Fibroblast of lung (primary cell): ENCODE data around the gene ATP2B2. TPM values are rescaled to one million over a fixed set of nuclear protein-coding genes. Genes with fewer than 3 reads are reported as not detected.

ENCODE experiments used
- DNase-seq, 2 donors: peaks; one replicate each; pipeline versions ENCODE4 v3.0.0 to v3.0.0-alpha.2; 2010; ENCODE audit warnings: low read depth in 2 of 2
- H2AFZ ChIP-seq: 2 replicates; pipeline ENCODE4 v1.5.1; 2012; ENCODE audit warnings: low read length, control low read depth, inconsistent platforms
- H3K27ac ChIP-seq: 2 replicates; pipeline ENCODE4 v1.5.1; 2011; ENCODE audit warnings: low read length, control low read depth; ENCODE audit not compliant: insufficient read depth
- H3K27me3 ChIP-seq: 2 replicates; pipeline ENCODE4 v1.5.1; 2011; ENCODE audit warnings: mild to moderate bottlenecking, low read length; ENCODE audit not compliant: control insufficient read depth, insufficient read depth
- H3K36me3 ChIP-seq: 2 replicates; pipeline ENCODE4 v1.5.1; 2011; ENCODE audit warnings: low read length; ENCODE audit not compliant: control insufficient read depth, insufficient read depth
- H3K4me1 ChIP-seq: 2 replicates; pipeline ENCODE4 v1.5.1; 2011; ENCODE audit warnings: low read length; ENCODE audit not compliant: control insufficient read depth, insufficient read depth; ENCODE audit errors: extremely low read depth
- H3K4me2 ChIP-seq: 2 replicates; pipeline ENCODE4 v1.5.1; 2011; ENCODE audit warnings: low read length, control low read depth; ENCODE audit not compliant: insufficient read depth; ENCODE audit errors: extremely low read depth
- H3K4me3 ChIP-seq, 4 experiments: fragments of 200-600 bp in 1 of 4; sonication (generic) in 1 of 4; replicated peaks in 1 of 4; 2 replicates each; pipeline ENCODE4 v1.5.1; 2011 to 2016; ENCODE audit warnings: low read length in 4 of 4, low read depth in 3 of 4, mild to moderate bottlenecking in 3 of 4, control low read depth in 2 of 4, inconsistent platforms in 1 of 4, mixed read lengths in 1 of 4; ENCODE audit not compliant: insufficient read depth in 1 of 4; ENCODE audit errors: control extremely low read depth in 1 of 4
- H3K79me2 ChIP-seq: 2 replicates; pipeline ENCODE4 v1.5.1; 2012; ENCODE audit warnings: mild to moderate bottlenecking, low read length, inconsistent platforms; ENCODE audit not compliant: control insufficient read depth, insufficient read depth
- H3K9ac ChIP-seq: 2 replicates; pipeline ENCODE4 v1.5.1; 2011; ENCODE audit warnings: mild to moderate bottlenecking, low read length, control low read depth; ENCODE audit not compliant: insufficient read depth
- H3K9me3 ChIP-seq: 2 replicates; pipeline ENCODE4 v1.5.1; 2012; ENCODE audit warnings: low read depth, low read length; ENCODE audit not compliant: control insufficient read depth, insufficient read depth
- H4K20me1 ChIP-seq: 2 replicates; pipeline ENCODE4 v1.5.1; 2011; ENCODE audit warnings: low read length; ENCODE audit not compliant: control insufficient read depth, insufficient read depth; ENCODE audit errors: extremely low read depth
- EZH2 ChIP-seq: IDR thresholded peaks from 2 replicates; pipeline ENCODE4 v1.5.1; 2012; ENCODE audit warnings: low read length, control low read depth, mild to moderate bottlenecking; ENCODE audit errors: missing control alignments
- polyA plus RNA-seq, 2 donors: library from polyadenylated mRNA; depleted of rRNA in 1 of 2; stranded (reverse) in 1 of 2; unstranded in 1 of 2; fragments of >200 nt; gene quantifications; 2 replicates each; pipeline ENCODE4 v1.2.1, GENCODE V29; 2011 to 2012; ENCODE audit warnings: missing spikeins in 1 of 2
- total RNA-seq: library from RNA; depleted of rRNA; stranded (reverse); fragments of >200 nt; gene quantifications from 2 replicates; pipeline ENCODE4 v1.2.1, GENCODE V29; 2014
- TF ChIP-seq, protein P1 (sequence below), 2 donors: IDR thresholded peaks in 1 of 2; conservative IDR thresholded peaks in 1 of 2; 1 replicate in 1 of 2; 2 replicates in 1 of 2; pipeline ENCODE4 v1.5.1; 2011 to 2012; ENCODE audit warnings: low read length in 2 of 2, control low read depth in 1 of 2, inconsistent platforms in 1 of 2, low read depth in 1 of 2, mild to moderate bottlenecking in 1 of 2

The ATP2B2 gene
- total and polyA plus RNA-seq, 2 donors (not counting 1 experiment from before 2014, with no cell fraction given) = not detected

DNA sequence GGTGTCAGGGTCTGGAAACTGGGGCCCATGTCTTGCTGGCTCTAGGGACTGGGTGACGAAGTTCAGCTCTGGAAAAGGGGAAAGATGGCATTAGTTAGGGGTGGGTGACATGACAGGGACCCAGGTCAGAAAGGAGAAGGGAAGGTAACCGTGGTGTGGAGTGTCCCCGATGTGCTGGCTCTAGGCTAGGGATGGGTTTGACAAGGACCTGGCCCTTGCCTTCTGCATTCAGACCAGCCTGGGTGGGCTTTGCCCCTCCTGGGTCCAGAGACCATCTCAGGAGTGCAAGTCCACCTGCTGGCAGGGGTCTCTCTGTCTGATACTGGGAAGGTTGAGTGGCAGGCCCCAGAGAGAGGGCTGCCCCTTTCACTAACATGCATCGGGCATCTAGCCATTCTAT is 28.7 kb upstream of the ATP2B2 start:
- Histone ChIP-seq H4K20me1 (no peaks in the 10 kb centered on the region), H3K36me3 (no peaks in the 10 kb centered on the region), H3K27me3 (no peaks in the 10 kb centered on the region), H3K9me3 (no peaks in the 10 kb centered on the region), H3K79me2 (no peaks in the 10 kb centered on the region), H3K4me2 (no peak overlapping the region), H3K4me1 (no peaks in the 10 kb centered on the region), H3K9ac (no peak overlapping the region), H3K4me3 (no peak overlapping the region), H2AFZ (no peak overlapping the region), H3K27ac (no peak overlapping the region)
- TF ChIP-seq, protein P1, sequence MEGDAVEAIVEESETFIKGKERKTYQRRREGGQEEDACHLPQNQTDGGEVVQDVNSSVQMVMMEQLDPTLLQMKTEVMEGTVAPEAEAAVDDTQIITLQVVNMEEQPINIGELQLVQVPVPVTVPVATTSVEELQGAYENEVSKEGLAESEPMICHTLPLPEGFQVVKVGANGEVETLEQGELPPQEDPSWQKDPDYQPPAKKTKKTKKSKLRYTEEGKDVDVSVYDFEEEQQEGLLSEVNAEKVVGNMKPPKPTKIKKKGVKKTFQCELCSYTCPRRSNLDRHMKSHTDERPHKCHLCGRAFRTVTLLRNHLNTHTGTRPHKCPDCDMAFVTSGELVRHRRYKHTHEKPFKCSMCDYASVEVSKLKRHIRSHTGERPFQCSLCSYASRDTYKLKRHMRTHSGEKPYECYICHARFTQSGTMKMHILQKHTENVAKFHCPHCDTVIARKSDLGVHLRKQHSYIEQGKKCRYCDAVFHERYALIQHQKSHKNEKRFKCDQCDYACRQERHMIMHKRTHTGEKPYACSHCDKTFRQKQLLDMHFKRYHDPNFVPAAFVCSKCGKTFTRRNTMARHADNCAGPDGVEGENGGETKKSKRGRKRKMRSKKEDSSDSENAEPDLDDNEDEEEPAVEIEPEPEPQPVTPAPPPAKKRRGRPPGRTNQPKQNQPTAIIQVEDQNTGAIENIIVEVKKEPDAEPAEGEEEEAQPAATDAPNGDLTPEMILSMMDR (conservative IDR thresholded peaks at IDR 0.05 in 1 of 2, IDR thresholded peaks at IDR 0.05 in 1 of 2; ENCODE audit: low read depth in 1 of 2, low read length in 2 of 2) = no peak
- TF ChIP-seq EZH2 = no peak
- no peak for DNase-seq

DNA sequence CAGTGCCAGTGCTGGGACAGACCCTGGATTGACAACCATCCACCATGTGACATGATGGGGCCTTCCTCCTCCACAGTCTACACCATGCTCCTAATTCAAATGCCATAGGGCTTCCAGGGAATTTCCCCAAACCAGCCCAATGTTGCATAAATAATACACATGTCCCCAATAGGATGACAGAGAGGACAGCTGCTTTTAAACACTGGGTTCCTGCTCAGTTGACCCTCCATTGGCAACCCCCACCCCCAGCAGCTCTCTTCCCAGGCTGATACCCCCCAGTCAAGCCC is 28.3 kb upstream of the ATP2B2 start:
- no peak overlapping the region for H3K9ac ChIP-seq
- no peak overlapping the region for H3K4me2 ChIP-seq
- H2AFZ ChIP-seq = no peak overlapping the region
- H3K79me2 ChIP-seq = no peaks in the 10 kb centered on the region
- H4K20me1 ChIP-seq = no peaks in the 10 kb centered on the region
- H3K36me3 ChIP-seq = no peaks in the 10 kb centered on the region
- no peaks in the 10 kb centered on the region for H3K27me3 ChIP-seq
- no peaks in the 10 kb centered on the region for H3K4me1 ChIP-seq
- H3K27ac ChIP-seq = no peak overlapping the region
- no peak for DNase-seq
- TF ChIP-seq, protein P1 (conservative IDR thresholded peaks at IDR 0.05 in 1 of 2, IDR thresholded peaks at IDR 0.05 in 1 of 2; ENCODE audit: low read depth in 1 of 2, low read length in 2 of 2) = no peak
- no peak for TF ChIP-seq EZH2
- no peak overlapping the region for H3K4me3 ChIP-seq
- H3K9me3 ChIP-seq = no peaks in the 10 kb centered on the region

DNA sequence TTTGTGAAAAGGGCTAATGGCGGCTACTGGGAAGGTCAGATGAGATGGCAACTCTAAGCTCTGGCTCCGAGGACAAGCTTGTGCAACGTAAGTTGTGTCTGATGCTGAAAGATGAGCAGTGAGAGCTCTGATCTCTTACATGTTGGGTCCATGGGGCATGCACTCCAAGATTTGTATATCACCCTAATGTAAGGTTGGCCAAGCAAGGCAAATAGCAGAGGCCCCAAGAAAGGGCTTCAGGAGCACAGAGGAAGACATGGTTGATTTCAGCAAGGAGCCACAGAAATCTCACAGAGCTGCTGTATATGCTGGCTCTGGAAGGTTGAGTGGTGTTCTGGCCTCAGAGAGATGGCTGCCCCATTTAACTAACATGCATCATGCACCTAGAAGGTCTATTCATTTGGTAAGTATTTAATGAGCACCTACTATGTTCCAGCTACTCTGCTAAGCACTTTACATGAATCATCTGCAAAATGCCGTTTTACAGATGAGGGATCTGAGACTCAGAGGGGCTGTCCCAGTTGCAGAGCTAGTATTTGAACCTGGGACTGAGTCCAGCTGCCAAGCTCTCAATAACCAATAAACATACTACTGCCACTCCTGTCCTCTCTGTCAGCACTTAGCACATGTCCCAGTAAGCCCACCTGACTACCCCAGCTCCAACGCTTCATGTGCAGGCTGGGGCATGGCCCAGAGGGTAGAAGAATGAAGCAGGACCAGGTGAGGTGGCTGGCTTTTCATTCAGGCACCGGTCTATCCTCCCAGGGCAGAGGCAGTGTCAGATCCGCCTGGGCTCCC is 27.8 kb upstream of the ATP2B2 start:
- Histone ChIP-seq H3K4me3 (no peak overlapping the region), H4K20me1 (no peaks in the 10 kb centered on the region), H3K27ac (no peak overlapping the region), H3K4me2 (no peak overlapping the region), H3K27me3 (no peaks in the 10 kb centered on the region), H2AFZ (no peak overlapping the region), H3K9me3 (no peaks in the 10 kb centered on the region), H3K36me3 (no peaks in the 10 kb centered on the region), H3K9ac (no peak overlapping the region), H3K4me1 (no peaks in the 10 kb centered on the region), H3K79me2 (no peaks in the 10 kb centered on the region)
- TF ChIP-seq, protein P1 (conservative IDR thresholded peaks at IDR 0.05 in 1 of 2, IDR thresholded peaks at IDR 0.05 in 1 of 2; ENCODE audit: low read depth in 1 of 2, low read length in 2 of 2) = no peak
- TF ChIP-seq EZH2 = no peak
- no peak for DNase-seq
